ENCODE results near the gene CFAP43.

GRCh38 chr10:104127411-104127810 lies 104.8 kb downstream of the CFAP43 start:
- TF ChIP-seq, protein P1, sequence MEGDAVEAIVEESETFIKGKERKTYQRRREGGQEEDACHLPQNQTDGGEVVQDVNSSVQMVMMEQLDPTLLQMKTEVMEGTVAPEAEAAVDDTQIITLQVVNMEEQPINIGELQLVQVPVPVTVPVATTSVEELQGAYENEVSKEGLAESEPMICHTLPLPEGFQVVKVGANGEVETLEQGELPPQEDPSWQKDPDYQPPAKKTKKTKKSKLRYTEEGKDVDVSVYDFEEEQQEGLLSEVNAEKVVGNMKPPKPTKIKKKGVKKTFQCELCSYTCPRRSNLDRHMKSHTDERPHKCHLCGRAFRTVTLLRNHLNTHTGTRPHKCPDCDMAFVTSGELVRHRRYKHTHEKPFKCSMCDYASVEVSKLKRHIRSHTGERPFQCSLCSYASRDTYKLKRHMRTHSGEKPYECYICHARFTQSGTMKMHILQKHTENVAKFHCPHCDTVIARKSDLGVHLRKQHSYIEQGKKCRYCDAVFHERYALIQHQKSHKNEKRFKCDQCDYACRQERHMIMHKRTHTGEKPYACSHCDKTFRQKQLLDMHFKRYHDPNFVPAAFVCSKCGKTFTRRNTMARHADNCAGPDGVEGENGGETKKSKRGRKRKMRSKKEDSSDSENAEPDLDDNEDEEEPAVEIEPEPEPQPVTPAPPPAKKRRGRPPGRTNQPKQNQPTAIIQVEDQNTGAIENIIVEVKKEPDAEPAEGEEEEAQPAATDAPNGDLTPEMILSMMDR (IDR thresholded peaks at IDR 0.05): no peak
- TF ChIP-seq POLR2AphosphoS5 (IDR thresholded peaks at IDR 0.05): no peak

All from esophagus muscularis mucosa (tissue), 3 donors.